ENCODE data around the gene ITPR2.
"Not testable (repeated sequence)": the region's sequence is repeated elsewhere in the genome, so short reads cannot be mapped to it uniquely, and the experiment has no call there.

ITPR2 gene

DNA sequence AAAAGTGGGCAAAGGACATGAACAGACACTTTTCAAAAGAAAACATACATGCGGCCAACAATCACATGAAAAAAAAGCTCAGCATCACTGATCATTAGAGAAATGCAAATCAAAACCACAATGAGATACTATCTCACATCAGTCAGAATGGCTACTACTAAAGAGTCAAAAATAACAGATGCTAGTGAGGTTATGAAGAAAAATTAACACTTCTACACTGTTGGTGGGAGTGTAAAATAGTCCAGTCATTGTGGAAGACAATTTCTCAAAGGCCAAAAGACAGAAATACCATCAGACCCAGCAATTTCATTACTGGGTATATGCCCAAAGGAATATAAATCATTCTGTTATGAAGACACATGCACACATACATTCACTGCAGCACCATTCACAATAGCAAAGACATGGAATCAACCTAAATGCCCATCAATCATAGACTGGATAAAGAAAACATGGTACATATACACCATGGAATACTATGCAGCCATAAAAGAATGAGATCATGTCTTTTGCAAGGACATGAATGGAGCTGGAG lies 103.8 kb downstream of the ITPR2 start:
- not testable (repeated sequence) for H3K4me3 Mint-ChIP-seq; H3K27ac Mint-ChIP-seq; H3K36me3 Mint-ChIP-seq; H3K9me3 Mint-ChIP-seq; DNase-seq (ENCODE audit: low spot score in 2 of 2)
- peak; percentile 83 for ATAC-seq
- H3K4me1 Mint-ChIP-seq: peaks cover 36% of the 10 kb centered on the region

GRCh38 chr12:26728205-26729050 lies 104.6 kb downstream of the ITPR2 start:
- H3K4me3 Mint-ChIP-seq: no peak overlapping the region
- no peaks in the 10 kb centered on the region for H3K9me3 Mint-ChIP-seq
- H3K36me3 Mint-ChIP-seq: peaks cover 4% of the 10 kb centered on the region
- H3K4me1 Mint-ChIP-seq: peaks cover 36% of the 10 kb centered on the region
- DNase-seq (ENCODE audit: low spot score in 2 of 2) (no peak), ATAC-seq (peak; percentile 66)
- H3K27ac Mint-ChIP-seq: no peak overlapping the region

- Mint-ChIP-seq H3K9me3 (no peaks in the 10 kb centered on the region), H3K4me3 (no peak overlapping the region), H3K36me3 (peaks cover 4% of the 10 kb centered on the region), H3K4me1 (peaks cover 32% of the 10 kb centered on the region), H3K27ac (no peak overlapping the region)
- ATAC-seq (no peak), DNase-seq (ENCODE audit: low spot score in 2 of 2) (no peak)
These were observed 105.4 kb downstream of the ITPR2 start for GRCh38 chr12:26727482-26728204.

DNA sequence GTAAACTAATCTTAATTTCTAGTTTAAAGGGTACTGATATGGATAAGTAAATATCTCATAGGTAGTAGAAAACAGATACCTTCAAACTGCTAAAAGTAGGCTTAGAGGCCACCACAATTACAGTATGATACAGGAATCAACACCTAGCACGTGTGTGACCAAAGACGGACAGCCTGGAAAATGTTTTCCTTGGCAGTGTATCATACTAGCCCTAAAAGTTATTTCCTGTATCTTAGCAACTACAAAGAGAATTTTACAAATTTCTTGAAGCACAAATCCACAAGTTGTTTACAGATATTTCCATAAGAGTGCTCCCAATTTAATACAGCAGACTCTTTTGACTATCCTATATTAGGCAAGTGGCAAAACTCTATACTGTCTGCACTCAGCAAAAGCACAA lies 106.0 kb downstream of the ITPR2 start:
- Mint-ChIP-seq H3K9me3 (no peaks in the 10 kb centered on the region), H3K4me1 (peaks cover 29% of the 10 kb centered on the region), H3K27ac (no peak overlapping the region), H3K4me3 (no peak overlapping the region), H3K36me3 (peaks cover 11% of the 10 kb centered on the region)
- ATAC-seq (no peak), DNase-seq (ENCODE audit: low spot score in 2 of 2) (no peak)

DNA sequence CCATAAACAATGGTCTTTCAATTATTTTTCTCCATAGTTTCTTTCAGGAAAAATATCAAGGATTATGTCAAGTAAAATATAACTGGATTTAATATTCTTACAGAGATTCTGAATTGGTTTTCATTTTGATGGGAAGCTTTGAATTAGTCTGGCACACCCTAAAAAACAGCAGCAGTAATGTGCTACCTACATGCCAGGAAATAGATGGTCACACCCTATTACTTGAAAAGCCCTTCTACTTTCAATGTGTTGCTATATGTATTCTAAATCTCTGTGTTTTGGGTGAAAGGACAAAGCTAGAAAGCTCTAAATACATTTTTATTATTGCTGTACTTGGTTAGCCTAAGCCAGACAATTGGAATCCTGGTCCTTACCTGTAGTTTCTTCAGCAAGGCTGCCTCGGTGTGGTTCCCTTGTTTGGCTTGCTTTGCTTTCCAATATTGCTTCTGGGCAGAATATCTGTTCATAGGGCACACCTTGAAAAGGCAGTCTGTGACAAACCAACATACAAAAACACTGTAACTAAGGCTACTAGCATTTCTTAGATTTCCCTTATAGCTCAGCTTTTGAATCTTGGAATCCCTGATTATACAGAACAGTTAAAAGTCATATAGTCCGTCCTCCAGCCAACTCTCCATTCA lies 107.6 kb downstream of the ITPR2 start:
- DNase-seq (ENCODE audit: low spot score in 2 of 2) (no peak), ATAC-seq (no peak)
- Mint-ChIP-seq H3K4me1 (peaks cover 23% of the 10 kb centered on the region), H3K4me3 (no peak overlapping the region), H3K36me3 (peaks cover 14% of the 10 kb centered on the region), H3K9me3 (no peaks in the 10 kb centered on the region), H3K27ac (no peak overlapping the region)

- DNase-seq (ENCODE audit: low spot score in 2 of 2): no peak
- Mint-ChIP-seq H3K4me3 (no peak overlapping the region), H3K27ac (no peak overlapping the region), H3K36me3 (peaks cover 14% of the 10 kb centered on the region), H3K4me1 (peaks cover 17% of the 10 kb centered on the region), H3K9me3 (no peaks in the 10 kb centered on the region)
- ATAC-seq: no peak
These were observed 108.7 kb downstream of the ITPR2 start for GRCh38 chr12:26724309-26724702.

DNA sequence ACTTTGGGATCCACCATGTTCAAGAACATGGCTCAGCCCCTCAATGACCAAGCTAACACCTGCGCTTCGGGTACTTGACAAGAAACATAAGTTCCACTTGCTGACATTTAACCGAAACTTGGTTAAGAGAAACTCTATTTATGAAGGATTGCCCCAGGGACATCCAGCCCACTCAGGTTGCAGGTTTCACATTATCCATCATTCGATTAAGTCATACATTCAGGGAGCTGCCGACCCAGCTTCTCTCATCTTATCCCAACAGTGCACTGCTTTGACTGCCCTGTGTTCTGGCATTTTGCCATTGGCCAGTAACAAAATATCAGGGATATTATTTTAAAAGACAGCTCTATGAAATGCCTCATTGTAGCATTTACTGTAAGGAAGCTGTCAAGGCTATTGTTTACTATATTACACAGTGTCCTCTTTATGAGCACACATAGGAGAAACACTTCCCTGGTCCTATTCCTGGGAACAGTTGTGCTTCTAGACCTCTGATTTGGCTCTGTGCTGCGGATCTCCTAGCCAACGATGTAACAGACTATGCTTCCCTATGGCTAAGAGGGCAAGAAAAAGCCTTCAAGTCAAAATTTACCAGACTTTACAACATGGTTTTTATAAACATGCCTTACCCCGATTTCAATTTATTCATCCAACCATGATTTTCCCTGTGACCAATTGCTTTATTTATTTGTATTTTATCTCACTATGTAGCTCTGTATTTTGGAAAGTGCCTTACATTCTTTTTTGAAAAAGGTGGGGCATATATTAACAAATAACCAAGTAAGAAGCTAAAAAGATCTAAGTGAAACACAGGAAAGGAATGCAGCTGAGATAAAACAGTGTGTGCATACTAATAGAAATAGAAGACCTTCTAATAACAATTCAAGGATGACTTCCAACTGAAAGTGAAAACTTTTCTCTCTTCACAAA lies 109.3 kb downstream of the ITPR2 start:
- H3K4me3 Mint-ChIP-seq: no peak overlapping the region
- H3K27ac Mint-ChIP-seq: no peak overlapping the region
- H3K36me3 Mint-ChIP-seq: peaks cover 14% of the 10 kb centered on the region
- peaks cover 14% of the 10 kb centered on the region for H3K4me1 Mint-ChIP-seq
- DNase-seq (ENCODE audit: low spot score in 2 of 2) (no peak), ATAC-seq (no peak)
- H3K9me3 Mint-ChIP-seq: no peaks in the 10 kb centered on the region

DNA sequence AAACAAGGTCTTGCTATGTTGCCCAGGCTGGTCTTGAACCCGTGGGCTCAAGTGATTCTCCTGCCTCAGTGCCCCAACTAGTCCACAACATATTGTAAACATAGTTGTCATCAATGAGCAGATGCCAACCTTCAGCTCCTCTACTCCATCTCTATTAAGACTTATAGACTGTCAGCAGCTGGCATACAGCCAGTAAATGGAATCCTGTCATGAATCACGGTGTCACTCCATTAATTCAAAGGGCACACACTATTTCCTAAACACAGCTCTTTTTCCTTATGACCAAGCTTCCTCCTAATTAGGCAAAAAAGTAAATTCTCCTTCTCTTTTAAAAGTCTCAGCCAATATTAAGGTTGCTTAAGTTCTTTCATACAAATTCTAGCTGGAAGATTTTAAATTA lies 111.2 kb downstream of the ITPR2 start:
- H3K4me3 Mint-ChIP-seq: no peak overlapping the region
- H3K27ac Mint-ChIP-seq: no peak overlapping the region
- DNase-seq (ENCODE audit: low spot score in 2 of 2) (no peak), ATAC-seq (no peak)
- H3K4me1 Mint-ChIP-seq: no peaks in the 10 kb centered on the region
- no peaks in the 10 kb centered on the region for H3K9me3 Mint-ChIP-seq
- H3K36me3 Mint-ChIP-seq: peaks cover 14% of the 10 kb centered on the region

DNA sequence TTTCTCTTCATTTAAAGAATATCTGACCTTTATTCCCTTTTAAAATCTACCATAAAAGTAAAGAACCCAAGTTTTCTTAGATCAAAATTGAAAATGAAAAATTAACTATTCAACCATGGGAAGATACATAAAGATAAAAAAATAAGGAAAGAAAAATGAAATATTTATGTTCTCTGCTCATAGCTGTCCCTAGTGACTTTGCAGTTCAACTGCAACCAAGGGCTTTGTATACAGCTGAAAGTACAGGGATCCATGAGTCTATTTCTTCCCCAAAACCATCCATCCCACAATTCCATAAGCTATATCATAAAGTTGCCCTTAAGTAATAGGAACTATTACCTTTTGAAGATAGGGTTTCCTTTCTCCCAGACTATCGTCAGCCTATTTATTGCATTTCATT lies 113.1 kb downstream of the ITPR2 start:
- DNase-seq (ENCODE audit: low spot score in 2 of 2): no peak
- ATAC-seq: no peak
- H3K4me3 Mint-ChIP-seq: no peak overlapping the region
- H3K36me3 Mint-ChIP-seq: peaks cover 17% of the 10 kb centered on the region
- no peak overlapping the region for H3K27ac Mint-ChIP-seq
- no peaks in the 10 kb centered on the region for H3K4me1 Mint-ChIP-seq
- no peaks in the 10 kb centered on the region for H3K9me3 Mint-ChIP-seq

GRCh38 chr12:26717757-26718156 lies 115.2 kb downstream of the ITPR2 start:
- no peak overlapping the region for H3K4me3 Mint-ChIP-seq
- H3K36me3 Mint-ChIP-seq: peaks cover 23% of the 10 kb centered on the region
- ATAC-seq: no peak
- DNase-seq (ENCODE audit: low spot score in 2 of 2): no peak
- H3K27ac Mint-ChIP-seq: no peak overlapping the region
- no peaks in the 10 kb centered on the region for H3K4me1 Mint-ChIP-seq
- H3K9me3 Mint-ChIP-seq: no peaks in the 10 kb centered on the region

DNA sequence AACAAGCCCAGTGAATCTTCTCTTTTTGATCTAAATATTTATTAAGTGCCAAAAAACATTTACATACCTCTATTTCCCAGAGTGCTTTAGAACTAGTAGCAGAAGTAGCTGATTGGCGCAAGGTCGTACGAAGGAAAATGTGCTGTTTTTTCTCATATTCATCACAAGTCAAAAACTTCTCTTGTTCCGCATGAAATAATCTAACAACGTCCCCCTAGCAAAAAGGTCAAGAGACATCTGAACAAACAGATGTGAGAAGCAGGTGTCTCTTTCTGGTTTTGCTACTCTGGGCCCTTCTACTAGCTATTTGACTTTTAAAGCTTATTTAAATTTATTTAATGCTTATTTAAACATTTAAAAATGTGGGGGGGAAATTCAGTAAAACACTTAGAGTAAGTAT lies 117.8 kb downstream of the ITPR2 start:
- Mint-ChIP-seq H3K9me3 (no peaks in the 10 kb centered on the region), H3K36me3 (peaks cover 13% of the 10 kb centered on the region), H3K4me3 (no peak overlapping the region), H3K27ac (no peak overlapping the region), H3K4me1 (peaks cover 5% of the 10 kb centered on the region)
- DNase-seq (ENCODE audit: low spot score in 2 of 2): no peak
- ATAC-seq: no peak

DNA sequence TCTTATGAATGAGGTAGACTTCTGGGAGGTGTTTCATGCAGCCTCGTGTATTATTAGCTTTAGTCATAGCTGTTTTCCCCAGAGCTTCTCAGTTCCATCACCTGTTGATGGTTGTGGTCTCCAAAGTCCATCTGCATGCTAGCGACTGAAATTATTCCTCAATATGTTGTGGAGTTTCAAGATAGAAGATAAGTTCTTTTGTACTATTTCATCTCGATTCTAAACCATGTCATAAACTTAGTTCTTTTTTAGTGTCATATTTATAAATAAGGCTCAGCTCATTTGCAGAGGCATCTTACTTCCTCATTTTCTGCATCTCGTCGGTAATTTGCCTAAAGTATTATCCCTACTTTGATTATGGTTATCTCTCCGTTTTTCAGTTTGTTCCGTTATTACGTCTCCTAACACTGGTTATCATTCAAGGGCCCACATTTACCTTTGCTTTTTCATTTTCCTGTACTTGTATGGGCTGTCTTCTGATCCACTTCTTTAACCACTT lies 119.1 kb downstream of the ITPR2 start:
- DNase-seq (ENCODE audit: low spot score in 2 of 2) (no peak), ATAC-seq (no peak)
- H3K4me1 Mint-ChIP-seq: peaks cover 5% of the 10 kb centered on the region
- H3K27ac Mint-ChIP-seq: no peak overlapping the region
- H3K9me3 Mint-ChIP-seq: no peaks in the 10 kb centered on the region
- H3K4me3 Mint-ChIP-seq: no peak overlapping the region
- peaks cover 13% of the 10 kb centered on the region for H3K36me3 Mint-ChIP-seq

GRCh38 chr12:26712892-26713291 lies 120.1 kb downstream of the ITPR2 start:
- H3K4me1 Mint-ChIP-seq: peaks cover 5% of the 10 kb centered on the region
- H3K4me3 Mint-ChIP-seq: no peak overlapping the region
- DNase-seq (ENCODE audit: low spot score in 2 of 2) (no peak), ATAC-seq (no peak)
- no peak overlapping the region for H3K27ac Mint-ChIP-seq
- peaks cover 13% of the 10 kb centered on the region for H3K36me3 Mint-ChIP-seq
- no peaks in the 10 kb centered on the region for H3K9me3 Mint-ChIP-seq

GRCh38 chr12:26711569-26711968 lies 121.4 kb downstream of the ITPR2 start:
- Mint-ChIP-seq H3K9me3 (no peaks in the 10 kb centered on the region), H3K4me3 (no peak overlapping the region), H3K4me1 (peaks cover 5% of the 10 kb centered on the region), H3K36me3 (peaks cover 13% of the 10 kb centered on the region), H3K27ac (no peak overlapping the region)
- ATAC-seq (no peak), DNase-seq (ENCODE audit: low spot score in 2 of 2) (no peak)

Data from stimulated activated effector memory CD8-positive, alpha-beta T cell treated with anti-CD3 and anti-CD28 coated beads, Interleukin-12 subunit alpha, Interleukin-12 subunit beta, amount 100 ng/mL, for 72 hours (primary cell).